ENCODE data around the gene GABPB2.
A peak's percentile ranks its signal among the peaks of the same experiment; 100 is the strongest.

Gene GABPB2

DNA sequence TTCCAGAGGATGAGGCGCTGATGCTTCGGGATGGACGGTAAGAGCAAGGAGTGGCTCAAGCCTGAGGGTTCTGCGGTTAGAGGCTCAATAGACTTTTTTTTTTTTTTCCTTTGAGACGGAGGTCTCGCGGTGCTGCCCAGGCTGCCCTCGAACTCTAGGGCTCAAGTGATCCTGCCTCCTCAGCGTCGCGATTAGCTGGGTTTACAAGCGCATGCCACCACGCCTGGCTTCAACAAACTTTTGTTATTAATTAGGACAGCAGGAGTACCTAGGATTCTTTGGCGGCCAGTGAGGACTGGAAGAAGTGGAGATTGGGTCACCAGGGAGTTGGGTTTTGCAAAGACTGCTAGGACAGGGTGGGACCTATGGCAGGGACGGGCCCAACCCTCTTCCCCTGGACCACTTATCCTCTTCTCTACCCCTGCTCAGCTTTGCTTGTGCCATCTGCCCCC lies 96.0 kb downstream of the GABPB2 start:
- peak; percentile 20 for DNase-seq

DNA sequence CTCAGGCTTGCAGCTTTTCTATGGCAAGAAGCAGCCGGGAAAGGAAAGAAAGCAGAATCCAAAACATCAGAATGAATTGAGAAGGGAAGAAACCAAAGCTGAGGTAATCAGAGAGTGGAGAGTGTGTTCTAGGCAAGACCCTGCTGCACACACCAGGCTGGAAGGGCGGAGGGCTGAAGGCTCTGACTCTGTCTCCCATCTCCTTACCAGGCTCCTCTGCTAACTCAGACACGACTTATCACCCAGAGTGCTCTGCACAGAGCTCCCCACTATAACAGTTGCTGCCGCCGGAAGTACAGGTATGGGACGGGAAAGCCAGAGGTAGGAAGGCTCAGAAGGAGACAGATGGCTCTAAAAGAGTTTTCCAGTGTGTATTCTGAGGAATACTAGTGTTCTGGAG lies 96.6 kb downstream of the GABPB2 start:
- no peak for DNase-seq

DNA sequence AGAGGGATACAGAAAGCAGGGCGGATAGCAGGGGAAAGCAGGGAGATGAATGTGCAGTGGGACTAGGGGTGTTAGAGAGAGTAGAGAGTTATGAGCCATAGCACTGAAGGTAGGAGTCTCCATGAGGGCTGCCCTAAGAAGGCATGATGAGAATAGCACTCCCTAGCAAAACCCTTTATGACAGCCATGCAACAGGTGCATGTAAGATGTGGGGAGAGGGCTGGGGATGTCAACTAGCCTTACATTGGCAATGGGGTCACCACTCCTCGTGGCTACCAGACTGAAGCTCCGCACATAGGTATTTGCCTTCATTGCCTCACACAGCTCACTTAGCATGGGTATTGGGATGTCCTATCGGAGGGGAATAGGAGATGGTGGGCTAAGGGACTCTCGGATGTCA lies 100.6 kb downstream of the GABPB2 start:
- DNase-seq = no peak
